Mucosa of descending colon (tissue), 3 donors: Measurements from ENCODE around the gene TRPM1. TPM values are rescaled to one million over a fixed set of nuclear protein-coding genes. Genes with fewer than 3 reads are reported as not detected.

Source experiments
- ATAC-seq: fragments of 200-7000 bp; cut with Tn5 transposase; one replicate; pipeline ENCODE4 v1.9.1; 2020; ENCODE audit warnings: mild to moderate bottlenecking, moderate library complexity
- DNase-seq, 3 donors: peaks; one replicate each; pipeline ENCODE4 v3.0.0-alpha.2; 2020
- H3K36me3 ChIP-seq: fragments of 200-600 bp; one replicate; pipeline ENCODE4 v1.8.0; 2021; ENCODE audit warnings: low read depth, mild to moderate bottlenecking
- H3K4me1 ChIP-seq: fragments of 200-600 bp; one replicate; pipeline ENCODE4 v1.8.0; 2021; ENCODE audit warnings: low read depth, mild to moderate bottlenecking
- H3K4me3 ChIP-seq: fragments of 200-600 bp; one replicate; pipeline ENCODE4 v1.8.0; 2021; ENCODE audit warnings: mild to moderate bottlenecking
- H3K9me3 ChIP-seq: fragments of 200-600 bp; one replicate; pipeline ENCODE4 v1.8.0; 2021; ENCODE audit warnings: mild to moderate bottlenecking
- intact Hi-C, 2 donors: fragments of 100-400 bp; cut with DNase I in 1 of 2; cut with micrococcal nuclease in 1 of 2; formaldehyde crosslinking; loops; one replicate each; pipeline versions ENCODE4 v1.11.0 to v1.11.1; 2022; cut with DNase I, micrococcal nuclease
- total RNA-seq, 3 donors: library from RNA; stranded (reverse); fragmentation: NEBNext Ultra II Directional in 2 of 3; extraction: Animal tissue kit (Norgen Biotek cat#: 25700) in 2 of 3; gene quantifications; one replicate each; pipeline versions ENCODE4 v1.2.1 to v1.2.4, GENCODE V29; 2021 to 2023
- TF ChIP-seq, protein P1 (sequence below): fragments of 200-600 bp; IDR thresholded peaks from one replicate; pipeline ENCODE4 v1.8.0; 2022; ENCODE audit warnings: antibody characterized with exemption, mild to moderate bottlenecking
- donor health status: DM: no; HTN: no; CAD: no; lungs with moderate emphysema.
- donor health status: DM: no; HTN: no; CAD: no.
- donor health status: DM: no; HTN: yes; CAD: no.

The TRPM1 gene
- total RNA-seq, 3 donors from 2014 or later: not detected

DNA sequence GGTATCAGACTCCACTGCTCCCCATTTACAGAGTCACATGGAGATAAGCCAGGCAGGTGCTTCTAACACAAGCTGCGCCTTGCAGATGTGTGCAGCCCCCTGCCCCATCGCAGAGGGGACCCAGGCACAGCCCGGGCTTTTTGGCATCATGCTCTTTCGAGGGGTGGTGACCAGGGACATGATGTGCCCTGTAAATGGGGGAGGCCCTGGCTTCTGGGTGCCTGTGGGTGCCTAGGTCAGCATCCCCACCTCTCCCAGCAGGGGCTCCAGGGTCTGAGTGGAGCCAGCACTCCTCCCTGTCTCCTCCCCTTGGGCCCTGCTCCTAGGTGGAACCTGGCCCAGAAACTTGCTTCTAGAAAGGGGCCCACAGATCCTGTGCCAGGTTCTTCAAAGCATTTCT lies 15.2 kb downstream of the TRPM1 start:
- H3K4me3 ChIP-seq: no peak overlapping the region
- intact Hi-C loops: no loop called here

DNA sequence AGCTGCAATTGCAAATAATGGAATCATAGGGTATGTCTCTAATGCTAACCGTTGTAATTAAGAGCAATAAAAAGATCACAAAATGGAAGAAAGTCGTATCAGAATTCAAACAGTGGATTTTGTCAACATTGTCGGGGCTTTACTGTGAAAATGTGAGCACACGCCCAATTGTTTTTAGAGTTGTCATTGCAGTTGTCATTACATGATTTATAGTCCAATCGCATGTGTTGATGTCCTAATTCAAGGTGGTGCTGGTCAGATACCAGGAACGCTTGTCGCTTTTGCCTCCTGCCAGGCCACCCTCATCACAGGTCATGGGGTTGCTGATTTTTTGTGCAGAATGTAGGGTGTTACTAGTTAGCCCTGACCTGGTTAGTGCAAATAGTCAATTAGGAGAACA lies 16.2 kb downstream of the TRPM1 start:
- Histone ChIP-seq H3K9me3 (no peaks in the 10 kb centered on the region), H3K4me3 (no peak overlapping the region), H3K36me3 (no peaks in the 10 kb centered on the region), H3K4me1 (peaks cover 25% of the 10 kb centered on the region)
- DNase-seq (no peak), ATAC-seq (no peak)
- TF ChIP-seq, protein P1, sequence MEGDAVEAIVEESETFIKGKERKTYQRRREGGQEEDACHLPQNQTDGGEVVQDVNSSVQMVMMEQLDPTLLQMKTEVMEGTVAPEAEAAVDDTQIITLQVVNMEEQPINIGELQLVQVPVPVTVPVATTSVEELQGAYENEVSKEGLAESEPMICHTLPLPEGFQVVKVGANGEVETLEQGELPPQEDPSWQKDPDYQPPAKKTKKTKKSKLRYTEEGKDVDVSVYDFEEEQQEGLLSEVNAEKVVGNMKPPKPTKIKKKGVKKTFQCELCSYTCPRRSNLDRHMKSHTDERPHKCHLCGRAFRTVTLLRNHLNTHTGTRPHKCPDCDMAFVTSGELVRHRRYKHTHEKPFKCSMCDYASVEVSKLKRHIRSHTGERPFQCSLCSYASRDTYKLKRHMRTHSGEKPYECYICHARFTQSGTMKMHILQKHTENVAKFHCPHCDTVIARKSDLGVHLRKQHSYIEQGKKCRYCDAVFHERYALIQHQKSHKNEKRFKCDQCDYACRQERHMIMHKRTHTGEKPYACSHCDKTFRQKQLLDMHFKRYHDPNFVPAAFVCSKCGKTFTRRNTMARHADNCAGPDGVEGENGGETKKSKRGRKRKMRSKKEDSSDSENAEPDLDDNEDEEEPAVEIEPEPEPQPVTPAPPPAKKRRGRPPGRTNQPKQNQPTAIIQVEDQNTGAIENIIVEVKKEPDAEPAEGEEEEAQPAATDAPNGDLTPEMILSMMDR: no peak
- intact Hi-C loops: no loop called here

More for the DNA sequence above, 15.2 kb downstream of the TRPM1 start:
- H3K36me3 ChIP-seq: no peaks in the 10 kb centered on the region
- H3K4me1 ChIP-seq: peaks cover 25% of the 10 kb centered on the region
- ATAC-seq (no peak), DNase-seq (no peak)
- no peaks in the 10 kb centered on the region for H3K9me3 ChIP-seq
- TF ChIP-seq, protein P1: no peak

DNA sequence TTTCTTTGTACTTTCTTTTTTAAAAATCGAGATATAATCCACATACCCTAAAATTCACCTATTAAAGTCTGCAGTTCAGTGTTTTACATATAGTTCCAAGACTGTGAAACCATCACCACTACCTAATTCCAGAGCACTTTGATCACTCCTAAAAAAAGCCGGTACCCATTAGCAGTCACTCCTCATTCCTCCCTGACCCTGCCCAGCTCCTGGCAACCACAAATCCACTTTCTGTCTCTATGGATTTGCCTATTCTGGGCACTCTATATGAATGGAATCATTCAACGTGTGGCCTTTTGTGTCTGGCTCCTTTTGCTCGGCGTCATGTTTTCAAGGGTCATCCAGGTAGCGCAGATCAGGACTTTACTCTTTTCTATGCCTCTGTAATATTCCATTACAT lies 17.3 kb downstream of the TRPM1 start:
- no peaks in the 10 kb centered on the region for H3K36me3 ChIP-seq
- no peak for DNase-seq
- no peak overlapping the region for H3K4me3 ChIP-seq
- TF ChIP-seq, protein P1: no peak
- intact Hi-C loops: no loop called here
- no peaks in the 10 kb centered on the region for H3K9me3 ChIP-seq
- no peak for ATAC-seq
- peaks cover 25% of the 10 kb centered on the region for H3K4me1 ChIP-seq

DNA sequence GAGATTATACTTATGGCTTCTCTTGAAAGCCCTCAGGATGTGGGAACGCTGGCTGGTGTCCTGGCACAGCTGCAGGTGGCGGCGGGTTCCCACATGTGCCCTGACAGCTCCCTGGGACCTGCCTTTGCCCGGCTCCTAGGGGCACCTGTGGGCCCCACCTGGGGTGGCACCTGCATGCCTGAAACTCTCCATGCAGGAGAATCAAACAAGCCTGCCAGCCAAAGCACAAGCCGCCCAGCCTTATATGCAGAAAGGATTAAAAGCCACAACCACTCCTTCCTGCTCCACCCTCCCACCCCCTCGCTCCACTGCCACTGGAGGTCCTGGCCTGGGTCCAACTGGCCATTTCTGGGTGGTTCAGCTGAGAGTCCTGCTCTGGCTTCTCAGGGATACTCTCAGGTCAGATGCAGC lies 18.1 kb downstream of the TRPM1 start:
- intact Hi-C loops: no loop called here
- TF ChIP-seq, protein P1: no peak
- no peaks in the 10 kb centered on the region for H3K9me3 ChIP-seq
- H3K36me3 ChIP-seq: no peaks in the 10 kb centered on the region
- H3K4me1 ChIP-seq: peaks cover 25% of the 10 kb centered on the region
- no peak overlapping the region for H3K4me3 ChIP-seq
- peak; percentile 71 for ATAC-seq
- peak; percentile 58 to 71 (median 70) for DNase-seq

DNA sequence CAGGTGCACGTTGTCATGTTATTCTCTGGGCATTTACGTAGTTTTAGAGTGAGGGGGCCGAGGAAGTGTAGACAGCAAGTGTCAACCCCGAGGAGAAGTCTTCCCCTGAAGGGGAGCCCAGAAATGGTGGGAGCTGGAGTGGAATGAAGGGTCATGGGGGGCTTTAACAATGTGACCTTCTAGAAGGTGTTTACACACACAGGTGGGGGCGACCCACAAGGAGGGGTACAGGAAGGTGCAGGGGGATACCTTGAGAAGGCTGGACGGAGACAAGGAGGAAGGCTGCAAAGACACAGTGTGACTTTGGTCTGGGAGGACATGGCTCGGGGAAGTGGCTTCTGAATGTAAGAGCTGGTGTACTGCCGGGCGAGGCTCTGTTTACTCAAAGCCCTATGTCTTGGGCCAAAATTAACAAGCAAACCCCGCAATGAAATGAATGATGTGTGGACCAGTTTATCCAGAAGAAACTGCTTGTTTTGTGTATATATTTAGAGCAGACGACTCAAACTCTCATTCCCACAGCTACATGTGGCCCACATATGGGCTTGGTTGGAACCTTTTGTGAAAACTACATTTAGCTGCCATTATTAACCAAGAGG lies 18.7 kb downstream of the TRPM1 start:
- H3K36me3 ChIP-seq: no peaks in the 10 kb centered on the region
- TF ChIP-seq, protein P1: no peak
- peak; percentile 70 for ATAC-seq

More for the DNA sequence above, 18.7 kb downstream of the TRPM1 start:
- no peak overlapping the region for H3K4me3 ChIP-seq
- peaks cover 25% of the 10 kb centered on the region for H3K4me1 ChIP-seq
- intact Hi-C loops: no loop called here
- DNase-seq: peak in 1 of 3 donors; percentile 43
- no peaks in the 10 kb centered on the region for H3K9me3 ChIP-seq
